Peyer's patch (tissue), 4 donors: ENCODE results near the gene EPHB1. TPM values are rescaled to one million over a fixed set of nuclear protein-coding genes. Genes with fewer than 3 reads are reported as not detected.

ENCODE experiments used
- DNase-seq, 3 donors: peaks; one replicate each; pipeline ENCODE4 v3.0.0-alpha.2; 2017 to 2019
- H3K27ac ChIP-seq, 4 donors: fragments of 200-600 bp; sonication (generic); one replicate each; pipeline ENCODE4 v1.5.1; 2016 to 2019
- H3K27me3 ChIP-seq, 2 donors: fragments of 200-600 bp; sonication (generic); one replicate each; pipeline ENCODE4 v1.5.1; 2019
- H3K36me3 ChIP-seq, 3 donors: fragments of 200-600 bp; sonication (generic); one replicate each; pipeline ENCODE4 v1.5.1; 2016 to 2019
- H3K4me1 ChIP-seq, 4 donors: fragments of 200-600 bp; sonication (generic); one replicate each; pipeline ENCODE4 v1.5.1; 2016 to 2019
- H3K4me3 ChIP-seq, 4 donors: fragments of 200-600 bp; sonication (generic); 1 replicate in 3 of 4; 2 replicates in 1 of 4; pipeline ENCODE4 v1.5.1; 2016 to 2019; ENCODE audit warnings: mild to moderate bottlenecking in 1 of 4
- H3K9me3 ChIP-seq, 4 donors: fragments of 200-600 bp; sonication (generic); one replicate each; pipeline ENCODE4 v1.5.1; 2016 to 2019; ENCODE audit warnings: mild to moderate bottlenecking in 1 of 4
- POLR2A ChIP-seq, 2 donors: fragments of 450-650 bp; IDR thresholded peaks; one replicate each; pipeline ENCODE4 v1.5.1; 2017; ENCODE audit warnings: antibody characterized with exemption in 2 of 2, mild to moderate bottlenecking in 2 of 2, moderate library complexity in 2 of 2
- total RNA-seq, 4 donors: library from RNA; depleted of rRNA; stranded (reverse); fragments of >200 nt; gene quantifications; one replicate each; pipeline ENCODE4 v1.1.0, GENCODE V29; 2016
- TF ChIP-seq, protein P1 (sequence below), 6 experiments: fragments of 450-650 bp in 4 of 6; fragments of 200-600 bp in 2 of 6; sonication (generic) in 1 of 6; IDR thresholded peaks; one replicate each; pipeline ENCODE4 v1.5.1; 2017 to 2019; ENCODE audit warnings: antibody characterized with exemption in 6 of 6, mild to moderate bottlenecking in 3 of 6, moderate library complexity in 1 of 6

The EPHB1 gene
- total RNA-seq, 4 donors from 2014 or later = 0.18 to 3.2 (median 0.68) TPM

GRCh38 chr3:135134684-135135075 lies 339.6 kb downstream of the EPHB1 start:
- Histone ChIP-seq H3K4me1 (no peaks in the 10 kb centered on the region), H3K4me3 (no peak overlapping the region), H3K9me3 (no peaks in the 10 kb centered on the region), H3K27ac (no peak overlapping the region), H3K36me3 (no peaks in the 10 kb centered on the region), H3K27me3 (no peaks in the 10 kb centered on the region)
- no peak for DNase-seq
- TF ChIP-seq POLR2A (IDR thresholded peaks at IDR 0.05) = no peak
- TF ChIP-seq, protein P1, sequence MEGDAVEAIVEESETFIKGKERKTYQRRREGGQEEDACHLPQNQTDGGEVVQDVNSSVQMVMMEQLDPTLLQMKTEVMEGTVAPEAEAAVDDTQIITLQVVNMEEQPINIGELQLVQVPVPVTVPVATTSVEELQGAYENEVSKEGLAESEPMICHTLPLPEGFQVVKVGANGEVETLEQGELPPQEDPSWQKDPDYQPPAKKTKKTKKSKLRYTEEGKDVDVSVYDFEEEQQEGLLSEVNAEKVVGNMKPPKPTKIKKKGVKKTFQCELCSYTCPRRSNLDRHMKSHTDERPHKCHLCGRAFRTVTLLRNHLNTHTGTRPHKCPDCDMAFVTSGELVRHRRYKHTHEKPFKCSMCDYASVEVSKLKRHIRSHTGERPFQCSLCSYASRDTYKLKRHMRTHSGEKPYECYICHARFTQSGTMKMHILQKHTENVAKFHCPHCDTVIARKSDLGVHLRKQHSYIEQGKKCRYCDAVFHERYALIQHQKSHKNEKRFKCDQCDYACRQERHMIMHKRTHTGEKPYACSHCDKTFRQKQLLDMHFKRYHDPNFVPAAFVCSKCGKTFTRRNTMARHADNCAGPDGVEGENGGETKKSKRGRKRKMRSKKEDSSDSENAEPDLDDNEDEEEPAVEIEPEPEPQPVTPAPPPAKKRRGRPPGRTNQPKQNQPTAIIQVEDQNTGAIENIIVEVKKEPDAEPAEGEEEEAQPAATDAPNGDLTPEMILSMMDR (IDR thresholded peaks at IDR 0.05) = no peak

- TF ChIP-seq, protein P1 (IDR thresholded peaks at IDR 0.05) = no peak
- TF ChIP-seq POLR2A (IDR thresholded peaks at IDR 0.05) = no peak
Observed at GRCh38 chr3:135135445-135135844, 340.4 kb downstream of the EPHB1 start.

DNA sequence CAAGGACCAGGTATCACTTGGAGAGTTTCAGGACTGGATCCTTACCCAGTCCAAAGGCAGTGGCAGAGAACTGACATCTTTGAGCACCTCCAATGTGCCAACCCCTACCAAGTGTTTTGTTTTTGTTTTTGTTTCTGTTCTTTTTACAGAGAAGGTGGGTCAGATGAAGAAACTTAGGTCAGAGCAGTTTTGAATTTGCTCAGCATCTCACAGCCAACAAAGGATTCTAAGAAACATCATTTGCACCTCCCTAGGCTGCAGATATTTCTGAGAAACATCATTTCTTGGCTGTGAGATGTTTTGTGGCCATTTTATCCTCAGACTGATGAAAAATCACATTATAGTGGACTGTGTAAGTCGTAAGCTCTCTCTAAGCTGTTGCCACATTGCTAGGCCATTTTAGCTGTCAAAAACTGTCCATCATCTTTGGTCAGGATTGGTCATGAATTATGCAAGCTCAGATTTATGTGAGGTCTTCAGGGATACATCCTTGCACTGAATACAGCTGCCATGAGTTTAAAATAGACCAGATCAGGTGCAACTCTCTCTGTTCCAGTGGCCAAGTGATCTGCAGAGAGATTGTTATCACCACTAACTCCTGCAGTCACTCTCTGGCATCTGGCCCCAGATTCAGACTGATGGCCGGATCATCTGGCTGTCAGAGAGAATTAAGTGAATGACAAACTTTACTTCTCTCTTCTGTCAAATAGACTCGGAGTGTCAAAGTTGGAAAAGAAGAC lies 341.5 kb downstream of the EPHB1 start:
- TF ChIP-seq, protein P1 (IDR thresholded peaks at IDR 0.05) = no peak
- TF ChIP-seq POLR2A (IDR thresholded peaks at IDR 0.05) = no peak
- H3K27me3 ChIP-seq = no peaks in the 10 kb centered on the region
- H3K9me3 ChIP-seq = no peaks in the 10 kb centered on the region
- no peak for DNase-seq
- H3K4me1 ChIP-seq = no peaks in the 10 kb centered on the region
- no peak overlapping the region for H3K4me3 ChIP-seq
- H3K27ac ChIP-seq = no peak overlapping the region
- no peaks in the 10 kb centered on the region for H3K36me3 ChIP-seq

More at GRCh38 chr3:135135445-135135844, 340.4 kb downstream of the EPHB1 start:
- Histone ChIP-seq H3K4me3 (no peak overlapping the region), H3K27ac (no peak overlapping the region), H3K4me1 (no peaks in the 10 kb centered on the region), H3K9me3 (no peaks in the 10 kb centered on the region), H3K36me3 (no peaks in the 10 kb centered on the region), H3K27me3 (no peaks in the 10 kb centered on the region)
- no peak for DNase-seq

DNA sequence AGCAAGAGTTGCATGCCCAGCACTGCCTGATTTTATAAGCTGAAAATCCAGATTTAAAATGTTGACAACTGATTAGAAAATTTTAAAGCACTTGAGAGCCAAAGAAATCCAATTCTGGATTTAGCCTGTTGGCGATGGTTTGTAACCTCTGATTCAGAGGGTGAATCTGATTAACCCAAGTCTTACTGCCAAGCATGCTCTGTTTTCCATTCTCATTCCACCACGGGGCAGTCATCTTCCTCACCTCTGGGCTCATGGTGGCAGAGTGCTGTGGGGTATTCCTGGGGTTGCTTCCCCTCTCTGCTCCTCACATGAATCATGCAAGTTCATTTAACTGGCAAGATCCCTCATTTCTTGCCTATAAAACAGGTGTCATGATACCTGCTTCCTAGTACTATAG lies 342.2 kb downstream of the EPHB1 start:
- Histone ChIP-seq H3K4me1 (no peaks in the 10 kb centered on the region), H3K4me3 (no peak overlapping the region), H3K36me3 (no peaks in the 10 kb centered on the region), H3K27me3 (no peaks in the 10 kb centered on the region), H3K27ac (no peak overlapping the region), H3K9me3 (no peaks in the 10 kb centered on the region)
- DNase-seq = no peak
- TF ChIP-seq, protein P1 (IDR thresholded peaks at IDR 0.05) = no peak
- no peak for TF ChIP-seq POLR2A (IDR thresholded peaks at IDR 0.05)

DNA sequence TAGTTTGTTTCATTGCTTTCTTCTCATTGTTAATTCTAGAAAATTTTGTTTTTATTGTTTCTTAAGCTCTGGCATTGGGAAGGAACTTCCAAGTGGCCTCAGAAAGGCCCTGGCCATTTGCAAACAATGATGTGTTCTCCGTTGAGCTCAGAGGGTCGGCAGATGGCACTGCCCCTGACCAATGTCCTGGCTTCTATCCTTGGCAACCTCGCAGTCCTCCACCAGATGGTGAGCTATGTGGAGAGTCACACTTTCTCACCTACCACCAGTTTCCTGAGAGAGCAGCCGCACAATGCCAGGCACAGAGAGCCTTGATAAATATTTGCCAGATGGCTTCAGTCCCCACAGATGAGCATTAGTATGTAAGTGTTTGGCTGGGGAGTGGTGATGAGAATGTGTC lies 343.7 kb downstream of the EPHB1 start:
- Histone ChIP-seq H3K27me3 (no peaks in the 10 kb centered on the region), H3K4me1 (no peaks in the 10 kb centered on the region), H3K36me3 (no peaks in the 10 kb centered on the region), H3K9me3 (no peaks in the 10 kb centered on the region), H3K4me3 (no peak overlapping the region), H3K27ac (no peak overlapping the region)
- TF ChIP-seq, protein P1 (IDR thresholded peaks at IDR 0.05) = no peak
- TF ChIP-seq POLR2A (IDR thresholded peaks at IDR 0.05) = no peak
- no peak for DNase-seq
